A673 (cell line): ENCODE data around the gene CNDP1. TPM values are rescaled to one million over a fixed set of nuclear protein-coding genes. Genes with fewer than 3 reads are reported as not detected.

Experiments
- BruUV-seq: library from RNA; stranded (reverse); fragments of 400-500 nt; replicated peaks from 2 replicates; lab custom pipeline; 2021; lab: Mats Ljungman, UMichigan
- CTCF ChIA-PET: fragments of 300-600 bp; sonication (Branson Sonifier 250); formaldehyde crosslinking; loops from one replicate; lab custom pipeline; 2022; ENCODE audit warnings: antibody characterized with exemption; lab: Charles Lee
- POLR2A ChIA-PET: fragments of 300-600 bp; sonication (Branson Sonifier 250); formaldehyde crosslinking; loops from one replicate; lab custom pipeline; 2022; ENCODE audit warnings: antibody characterized with exemption; ENCODE audit not compliant: low non-redundant PET; lab: Charles Lee
- DNase-seq: peaks from one replicate; pipeline ENCODE4 v3.0.0-alpha.2; 2015; ENCODE audit warnings: low spot score
- H3K27ac ChIP-seq: fragments of 200-600 bp; sonication (generic); 2 replicates; pipeline ENCODE4 v1.5.1; 2016; ENCODE audit warnings: mixed run types, low read depth, mild to moderate bottlenecking, mixed read lengths, antibody characterized with exemption, low read length; ENCODE audit not compliant: poor library complexity, severe bottlenecking
- H3K27me3 ChIP-seq: fragments of 200-600 bp; sonication (generic); replicated peaks from 2 replicates; pipeline ENCODE4 v1.6.1; 2017; ENCODE audit warnings: mixed run types, low read depth, mild to moderate bottlenecking, mixed read lengths, antibody characterized with exemption, low read length; ENCODE audit not compliant: insufficient read depth, poor library complexity
- H3K36me3 ChIP-seq: fragments of 200-600 bp; sonication (generic); 2 replicates; pipeline ENCODE4 v1.6.1; 2016; ENCODE audit warnings: mixed run types, mild to moderate bottlenecking, mixed read lengths, antibody characterized with exemption, low read length; ENCODE audit not compliant: insufficient read depth, poor library complexity, severe bottlenecking
- H3K4me1 ChIP-seq: fragments of 200-600 bp; sonication (generic); 2 replicates; pipeline ENCODE4 v1.6.1; 2017; ENCODE audit warnings: mixed run types, mild to moderate bottlenecking, mixed read lengths, antibody characterized with exemption, low read length; ENCODE audit not compliant: insufficient read depth, poor library complexity, severe bottlenecking
- H3K4me3 ChIP-seq: fragments of 200-600 bp; sonication (generic); 2 replicates; pipeline ENCODE4 v1.5.1; 2016; ENCODE audit warnings: low read depth, mixed run types, mild to moderate bottlenecking, mixed read lengths, low read length; ENCODE audit not compliant: poor library complexity, severe bottlenecking
- H3K9me3 ChIP-seq: fragments of 200-600 bp; sonication (generic); 2 replicates; pipeline ENCODE4 v1.6.1; 2016; ENCODE audit warnings: mixed run types, low read depth, mild to moderate bottlenecking, mixed read lengths, antibody characterized with exemption, low read length; ENCODE audit not compliant: poor library complexity, severe bottlenecking
- EZH2 ChIP-seq: fragments of 200-600 bp; sonication (generic); IDR thresholded peaks from 2 replicates; pipeline ENCODE4 v1.6.1; 2017; ENCODE audit warnings: borderline replicate concordance, low read depth, mild to moderate bottlenecking, mixed read lengths, antibody characterized with exemption, low read length; ENCODE audit not compliant: poor library complexity, severe bottlenecking
- intact Hi-C: fragments of 100-400 bp; cut with micrococcal nuclease; formaldehyde crosslinking; loops from one replicate; pipeline ENCODE4 v1.10.0; 2022; ENCODE audit not compliant: unreplicated experiment
- total RNA-seq: library from RNA; stranded (reverse); gene quantifications from 2 replicates; pipeline ENCODE4 v1.2.3, GENCODE V29; 2021
- TF ChIP-seq, protein P1 (sequence below): fragments of 300-800, 200-600 bp; sonication (generic); conservative IDR thresholded peaks from 2 replicates; pipeline ENCODE4 v1.5.1; 2017; ENCODE audit warnings: low read depth, mild to moderate bottlenecking, antibody characterized with exemption, low read length, moderate library complexity, mixed read lengths

Gene CNDP1
- total RNA-seq, 1 experiment from 2014 or later = not detected

- intact Hi-C loops = no loop called here
- ChIA-PET CTCF (no interaction called here), POLR2A (no interaction called here)
- BruUV-seq = no TSS peak
- H3K27ac ChIP-seq = no peak overlapping the region
- no peak overlapping the region for H3K4me3 ChIP-seq
- no peak for TF ChIP-seq EZH2
- TF ChIP-seq, protein P1, sequence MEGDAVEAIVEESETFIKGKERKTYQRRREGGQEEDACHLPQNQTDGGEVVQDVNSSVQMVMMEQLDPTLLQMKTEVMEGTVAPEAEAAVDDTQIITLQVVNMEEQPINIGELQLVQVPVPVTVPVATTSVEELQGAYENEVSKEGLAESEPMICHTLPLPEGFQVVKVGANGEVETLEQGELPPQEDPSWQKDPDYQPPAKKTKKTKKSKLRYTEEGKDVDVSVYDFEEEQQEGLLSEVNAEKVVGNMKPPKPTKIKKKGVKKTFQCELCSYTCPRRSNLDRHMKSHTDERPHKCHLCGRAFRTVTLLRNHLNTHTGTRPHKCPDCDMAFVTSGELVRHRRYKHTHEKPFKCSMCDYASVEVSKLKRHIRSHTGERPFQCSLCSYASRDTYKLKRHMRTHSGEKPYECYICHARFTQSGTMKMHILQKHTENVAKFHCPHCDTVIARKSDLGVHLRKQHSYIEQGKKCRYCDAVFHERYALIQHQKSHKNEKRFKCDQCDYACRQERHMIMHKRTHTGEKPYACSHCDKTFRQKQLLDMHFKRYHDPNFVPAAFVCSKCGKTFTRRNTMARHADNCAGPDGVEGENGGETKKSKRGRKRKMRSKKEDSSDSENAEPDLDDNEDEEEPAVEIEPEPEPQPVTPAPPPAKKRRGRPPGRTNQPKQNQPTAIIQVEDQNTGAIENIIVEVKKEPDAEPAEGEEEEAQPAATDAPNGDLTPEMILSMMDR = no peak
- no peaks in the 10 kb centered on the region for H3K4me1 ChIP-seq
- H3K27me3 ChIP-seq = peaks cover 4% of the 10 kb centered on the region
- H3K36me3 ChIP-seq = no peaks in the 10 kb centered on the region
- no peak for DNase-seq
- H3K9me3 ChIP-seq = no peaks in the 10 kb centered on the region
Observed at GRCh38 chr18:74567822-74568221, 33.5 kb downstream of the CNDP1 start.

DNA sequence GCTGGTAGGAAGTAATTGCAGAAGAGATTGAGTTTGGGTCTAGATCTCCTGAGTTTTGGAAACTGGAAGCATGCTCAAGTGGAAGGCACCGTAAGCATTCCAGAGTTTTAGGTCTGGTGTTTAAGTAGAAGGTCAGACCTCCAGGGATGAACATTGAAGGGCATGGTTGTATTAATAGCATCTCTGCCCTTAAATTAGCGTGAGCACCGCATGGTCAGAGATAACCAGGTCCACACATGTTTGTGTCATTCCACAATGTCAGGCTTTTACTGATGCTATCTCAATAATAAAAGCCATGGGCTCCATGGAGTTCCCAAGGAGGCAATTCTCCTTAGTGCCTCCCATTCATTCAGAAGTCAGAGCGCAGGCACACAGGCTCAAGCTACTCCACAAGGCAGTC, 35.1 kb downstream of the CNDP1 start:
- no peak for DNase-seq
- Histone ChIP-seq H3K4me1 (no peaks in the 10 kb centered on the region), H3K9me3 (no peaks in the 10 kb centered on the region), H3K36me3 (no peaks in the 10 kb centered on the region), H3K27ac (no peak overlapping the region), H3K27me3 (peaks cover 12% of the 10 kb centered on the region), H3K4me3 (no peak overlapping the region)
- no peak for TF ChIP-seq EZH2
- TF ChIP-seq, protein P1 = no peak
- no TSS peak for BruUV-seq
- POLR2A ChIA-PET = no interaction called here
- CTCF ChIA-PET = no interaction called here
- intact Hi-C loops = no loop called here

- H3K27me3 ChIP-seq = peaks cover 16% of the 10 kb centered on the region
- no peaks in the 10 kb centered on the region for H3K9me3 ChIP-seq
- DNase-seq = no peak
- TF ChIP-seq, protein P1 = no peak
- no peak for TF ChIP-seq EZH2
- H3K4me3 ChIP-seq = no peak overlapping the region
- intact Hi-C loops = no loop called here
- ChIA-PET CTCF (no interaction called here), POLR2A (no interaction called here)
- no peaks in the 10 kb centered on the region for H3K4me1 ChIP-seq
- BruUV-seq = no TSS peak
- H3K36me3 ChIP-seq = no peaks in the 10 kb centered on the region
- no peak overlapping the region for H3K27ac ChIP-seq
Observed at GRCh38 chr18:74570266-74570665, 36.0 kb downstream of the CNDP1 start.
